Liver (tissue), 9 donors: ENCODE results near the gene ATP5PD. TPM values are rescaled to one million over a fixed set of nuclear protein-coding genes. Genes with fewer than 3 reads are reported as not detected.
A peak's percentile ranks its signal among the peaks of the same experiment; 100 is the strongest.

ENCODE experiments used
- DNase-seq: peaks from one replicate; pipeline ENCODE4 v3.0.0-alpha.2; 2017; ENCODE audit warnings: low spot score
- H3K27ac ChIP-seq, 2 donors: one replicate each; pipeline ENCODE4 v1.7.0; 2013; ENCODE audit warnings: inconsistent platforms in 2 of 2, low read length in 2 of 2, control low read depth in 1 of 2, low read depth in 1 of 2, mild to moderate bottlenecking in 1 of 2
- H3K27me3 ChIP-seq, 4 donors: one replicate each; pipeline versions ENCODE4 v1.6.1 to v1.7.0; 2013; ENCODE audit warnings: low read length in 3 of 4, inconsistent platforms in 1 of 4, mild to moderate bottlenecking in 1 of 4, moderate library complexity in 1 of 4; ENCODE audit not compliant: control insufficient read depth in 4 of 4, insufficient read depth in 4 of 4
- H3K36me3 ChIP-seq, 4 donors: one replicate each; pipeline versions ENCODE4 v1.6.1 to v1.7.0; 2013; ENCODE audit warnings: low read length in 3 of 4, mild to moderate bottlenecking in 3 of 4, low read depth in 1 of 4, moderate library complexity in 1 of 4; ENCODE audit not compliant: control insufficient read depth in 4 of 4, insufficient read depth in 3 of 4
- H3K4me1 ChIP-seq, 4 donors: one replicate each; pipeline versions ENCODE4 v1.6.1 to v1.7.0; 2013; ENCODE audit warnings: low read length in 3 of 4, mild to moderate bottlenecking in 3 of 4, moderate library complexity in 1 of 4; ENCODE audit not compliant: control insufficient read depth in 4 of 4, insufficient read depth in 4 of 4
- H3K4me3 ChIP-seq, 3 donors: one replicate each; pipeline versions ENCODE4 v1.6.1 to v1.7.0; 2013; ENCODE audit warnings: low read length in 3 of 3, control low read depth in 1 of 3, low read depth in 1 of 3, mild to moderate bottlenecking in 1 of 3
- H3K9ac ChIP-seq, 2 donors: one replicate each; pipeline ENCODE4 v1.7.0; 2013; ENCODE audit warnings: low read length in 2 of 2, mild to moderate bottlenecking in 2 of 2, moderate library complexity in 2 of 2, control low read depth in 1 of 2, low read depth in 1 of 2
- H3K9me3 ChIP-seq, 4 donors: one replicate each; pipeline versions ENCODE4 v1.6.1 to v1.7.0; 2013; ENCODE audit warnings: low read length in 3 of 4; ENCODE audit not compliant: control insufficient read depth in 4 of 4
- EGR1 ChIP-seq, 2 donors: IDR thresholded peaks; 2 replicates each; pipeline ENCODE4 v1.6.1; 2016 to 2018; ENCODE audit warnings: antibody characterized with exemption in 2 of 2, low read depth in 2 of 2
- FOXA1 ChIP-seq: IDR thresholded peaks from 2 replicates; pipeline ENCODE4 v1.6.1; 2016; ENCODE audit warnings: antibody characterized with exemption
- FOXA2 ChIP-seq: IDR thresholded peaks from 2 replicates; pipeline ENCODE4 v1.6.1; 2016; ENCODE audit warnings: antibody characterized with exemption
- GABPA ChIP-seq, 2 donors: IDR thresholded peaks in 1 of 2; conservative IDR thresholded peaks in 1 of 2; 2 replicates each; pipeline ENCODE4 v1.6.1; 2016; ENCODE audit warnings: antibody characterized with exemption in 2 of 2, mild to moderate bottlenecking in 1 of 2, moderate library complexity in 1 of 2
- HNF4A ChIP-seq, 2 donors: conservative IDR thresholded peaks; 2 replicates each; pipeline ENCODE4 v1.6.1; 2016; ENCODE audit warnings: antibody characterized with exemption in 2 of 2, mild to moderate bottlenecking in 2 of 2
- JUND ChIP-seq, 2 donors: IDR thresholded peaks; 2 replicates each; pipeline ENCODE4 v1.6.1; 2016; ENCODE audit warnings: antibody characterized with exemption in 2 of 2
- RAD21 ChIP-seq, 2 donors: IDR thresholded peaks; 2 replicates each; pipeline ENCODE4 v1.6.1; 2016; ENCODE audit warnings: antibody characterized with exemption in 2 of 2, mild to moderate bottlenecking in 2 of 2
- RXRA ChIP-seq, 2 donors: IDR thresholded peaks; 2 replicates each; pipeline ENCODE4 v1.6.1; 2017 to 2018; ENCODE audit warnings: antibody characterized with exemption in 2 of 2, mild to moderate bottlenecking in 1 of 2
- SP1 ChIP-seq: IDR thresholded peaks from 2 replicates; pipeline ENCODE4 v1.6.1; 2018; ENCODE audit warnings: antibody characterized with exemption, mild to moderate bottlenecking
- TAF1 ChIP-seq: conservative IDR thresholded peaks from 2 replicates; pipeline ENCODE4 v1.6.1; 2016; ENCODE audit warnings: antibody characterized with exemption, mild to moderate bottlenecking
- WGBS: extraction: QIAGEN DNeasy Blood & Tissue Kit; methylation state at CpG from one replicate; pipeline ENCODE4 v1.1.7; 2013; 5-methylcytosine and 5-hydroxymethylcytosine counted together
- polyA plus RNA-seq, 2 donors: library from polyadenylated mRNA; stranded (reverse) in 1 of 2; unstranded in 1 of 2; fragments of 200-250 nt in 1 of 2; fragments of >200 nt in 1 of 2; fragmentation: Nextera tagmentation in 1 of 2; extraction: Ambion mirVana in 1 of 2; gene quantifications; one replicate each; pipeline versions ENCODE4 v1.2.1 to v1.2.3, GENCODE V29; 2013 to 2015
- total RNA-seq, 2 donors: library from RNA; depleted of rRNA; stranded (reverse); fragments of >200 nt; gene quantifications; one replicate each; pipeline ENCODE4 v1.2.3, GENCODE V29; 2014
- TF ChIP-seq, protein P1 (sequence below): fragments of 150-350 bp; IDR thresholded peaks from 2 replicates; pipeline ENCODE4 v1.5.1; 2017; ENCODE audit warnings: improper control_type of control experiment, low read depth, low read length; ENCODE audit not compliant: missing input control
- TF ChIP-seq, protein P2 (sequence below): IDR thresholded peaks from 2 replicates; pipeline ENCODE4 v1.6.1; 2016; ENCODE audit warnings: antibody characterized with exemption
- TF ChIP-seq, protein P3 (sequence below): IDR thresholded peaks from 2 replicates; pipeline ENCODE4 v1.6.1; 2016; ENCODE audit warnings: antibody characterized with exemption, mild to moderate bottlenecking
- donor health status: healthy.
- donor health status: healthy.
- donor health status: healthy.
- donor health status: healthy.
- donor health status: healthy.

The ATP5PD gene
- total and polyA plus RNA-seq, 4 donors, result 102 to 378 (median 184) TPM

DNA sequence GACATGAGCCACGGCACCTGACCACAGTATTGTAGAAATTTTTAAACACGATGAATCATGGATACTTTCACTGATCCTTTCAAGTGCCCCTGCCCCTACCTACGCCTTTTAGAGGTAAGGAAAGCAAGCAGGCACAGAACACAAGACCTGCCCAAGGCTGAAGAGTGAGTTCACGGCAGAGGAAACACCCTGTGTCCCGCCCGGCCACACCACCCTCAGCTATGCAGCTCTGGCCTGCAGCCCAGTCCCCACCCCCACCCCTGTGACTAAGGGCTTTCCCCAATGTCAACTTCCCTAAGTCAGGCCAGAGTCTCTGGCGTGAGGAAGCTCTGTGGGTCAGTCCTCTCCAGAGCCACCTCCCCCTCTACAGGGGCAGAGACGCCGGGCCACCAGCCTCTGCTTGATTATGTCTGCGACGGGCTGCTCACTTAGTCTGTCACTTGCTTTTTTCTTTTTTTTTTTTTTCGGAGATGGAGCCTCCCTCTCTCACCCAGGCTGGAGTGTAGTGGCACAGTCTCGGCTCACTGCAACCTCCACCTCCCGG is 49.4 kb upstream of the ATP5PD start:
- peak overlapping the region in 1 of 2 donors; percentile 28 for H3K27ac ChIP-seq
- no peak overlapping the region for H3K4me3 ChIP-seq
- peaks cover 8 to 19% (median 11%) of the 10 kb centered on the region in 4 donors for H3K4me1 ChIP-seq
- no peaks in the 10 kb centered on the region for H3K9me3 ChIP-seq
- peak; percentile 95 for DNase-seq
- peak; percentile 8 for TF ChIP-seq SP1
- peak in 1 of 2 donors; percentile 8 for TF ChIP-seq RAD21 (IDR thresholded peaks at IDR 0.05)
- TF ChIP-seq RXRA (IDR thresholded peaks at IDR 0.05), result peak in 1 of 2 donors; percentile 14
- no peak for TF ChIP-seq GABPA (IDR thresholded peaks at IDR 0.05 in 1 of 2, conservative IDR thresholded peaks at IDR 0.05 in 1 of 2)
- peaks cover 0 to 3% (median 0%) of the 10 kb centered on the region in 4 donors for H3K36me3 ChIP-seq
- no peaks in the 10 kb centered on the region for H3K27me3 ChIP-seq
- H3K9ac ChIP-seq, result no peak overlapping the region
- WGBS, result 54% methylated on average over 14 of the region's 14 CpGs

DNA sequence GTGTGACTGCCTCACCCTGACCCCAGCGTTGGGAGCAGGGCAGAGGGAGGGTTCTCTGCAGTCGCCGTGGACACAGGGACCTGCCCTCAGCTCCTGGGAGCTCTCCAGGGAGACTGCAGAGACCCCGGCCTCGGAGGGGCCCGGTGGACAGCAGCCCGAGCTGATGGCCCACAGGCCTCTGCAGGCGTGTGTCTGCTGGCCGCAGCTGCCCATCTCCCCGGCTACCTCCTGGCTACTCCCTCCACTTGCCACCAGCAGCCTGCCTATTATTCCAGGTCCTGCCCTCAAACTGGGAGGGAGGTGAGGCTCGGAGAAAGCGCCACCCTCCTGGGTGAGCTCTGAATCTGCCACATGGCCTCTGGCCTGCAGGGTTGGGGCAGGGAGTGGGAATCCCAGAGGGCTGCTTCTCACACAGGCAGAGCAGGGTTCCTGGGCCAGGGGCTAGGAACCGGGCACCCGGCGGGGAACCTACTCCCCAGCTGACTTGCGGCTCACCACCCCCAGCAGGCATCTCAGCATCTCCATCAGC is 48.2 kb upstream of the ATP5PD start:
- H3K9ac ChIP-seq, result no peak overlapping the region
- TF ChIP-seq EGR1 (IDR thresholded peaks at IDR 0.05; ENCODE audit: low read depth in 2 of 2) (no peak), GABPA (IDR thresholded peaks at IDR 0.05 in 1 of 2, conservative IDR thresholded peaks at IDR 0.05 in 1 of 2) (no peak), JUND (IDR thresholded peaks at IDR 0.05) (no peak), FOXA2 (no peak), TAF1 (no peak), HNF4A (conservative IDR thresholded peaks at IDR 0.05) (no peak), RAD21 (IDR thresholded peaks at IDR 0.05) (no peak), FOXA1 (no peak)
- TF ChIP-seq, protein P1, sequence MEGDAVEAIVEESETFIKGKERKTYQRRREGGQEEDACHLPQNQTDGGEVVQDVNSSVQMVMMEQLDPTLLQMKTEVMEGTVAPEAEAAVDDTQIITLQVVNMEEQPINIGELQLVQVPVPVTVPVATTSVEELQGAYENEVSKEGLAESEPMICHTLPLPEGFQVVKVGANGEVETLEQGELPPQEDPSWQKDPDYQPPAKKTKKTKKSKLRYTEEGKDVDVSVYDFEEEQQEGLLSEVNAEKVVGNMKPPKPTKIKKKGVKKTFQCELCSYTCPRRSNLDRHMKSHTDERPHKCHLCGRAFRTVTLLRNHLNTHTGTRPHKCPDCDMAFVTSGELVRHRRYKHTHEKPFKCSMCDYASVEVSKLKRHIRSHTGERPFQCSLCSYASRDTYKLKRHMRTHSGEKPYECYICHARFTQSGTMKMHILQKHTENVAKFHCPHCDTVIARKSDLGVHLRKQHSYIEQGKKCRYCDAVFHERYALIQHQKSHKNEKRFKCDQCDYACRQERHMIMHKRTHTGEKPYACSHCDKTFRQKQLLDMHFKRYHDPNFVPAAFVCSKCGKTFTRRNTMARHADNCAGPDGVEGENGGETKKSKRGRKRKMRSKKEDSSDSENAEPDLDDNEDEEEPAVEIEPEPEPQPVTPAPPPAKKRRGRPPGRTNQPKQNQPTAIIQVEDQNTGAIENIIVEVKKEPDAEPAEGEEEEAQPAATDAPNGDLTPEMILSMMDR, result no peak
- TF ChIP-seq, protein P2, sequence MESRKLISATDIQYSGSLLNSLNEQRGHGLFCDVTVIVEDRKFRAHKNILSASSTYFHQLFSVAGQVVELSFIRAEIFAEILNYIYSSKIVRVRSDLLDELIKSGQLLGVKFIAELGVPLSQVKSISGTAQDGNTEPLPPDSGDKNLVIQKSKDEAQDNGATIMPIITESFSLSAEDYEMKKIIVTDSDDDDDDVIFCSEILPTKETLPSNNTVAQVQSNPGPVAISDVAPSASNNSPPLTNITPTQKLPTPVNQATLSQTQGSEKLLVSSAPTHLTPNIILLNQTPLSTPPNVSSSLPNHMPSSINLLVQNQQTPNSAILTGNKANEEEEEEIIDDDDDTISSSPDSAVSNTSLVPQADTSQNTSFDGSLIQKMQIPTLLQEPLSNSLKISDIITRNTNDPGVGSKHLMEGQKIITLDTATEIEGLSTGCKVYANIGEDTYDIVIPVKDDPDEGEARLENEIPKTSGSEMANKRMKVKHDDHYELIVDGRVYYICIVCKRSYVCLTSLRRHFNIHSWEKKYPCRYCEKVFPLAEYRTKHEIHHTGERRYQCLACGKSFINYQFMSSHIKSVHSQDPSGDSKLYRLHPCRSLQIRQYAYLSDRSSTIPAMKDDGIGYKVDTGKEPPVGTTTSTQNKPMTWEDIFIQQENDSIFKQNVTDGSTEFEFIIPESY, result no peak
- TF ChIP-seq, protein P3, sequence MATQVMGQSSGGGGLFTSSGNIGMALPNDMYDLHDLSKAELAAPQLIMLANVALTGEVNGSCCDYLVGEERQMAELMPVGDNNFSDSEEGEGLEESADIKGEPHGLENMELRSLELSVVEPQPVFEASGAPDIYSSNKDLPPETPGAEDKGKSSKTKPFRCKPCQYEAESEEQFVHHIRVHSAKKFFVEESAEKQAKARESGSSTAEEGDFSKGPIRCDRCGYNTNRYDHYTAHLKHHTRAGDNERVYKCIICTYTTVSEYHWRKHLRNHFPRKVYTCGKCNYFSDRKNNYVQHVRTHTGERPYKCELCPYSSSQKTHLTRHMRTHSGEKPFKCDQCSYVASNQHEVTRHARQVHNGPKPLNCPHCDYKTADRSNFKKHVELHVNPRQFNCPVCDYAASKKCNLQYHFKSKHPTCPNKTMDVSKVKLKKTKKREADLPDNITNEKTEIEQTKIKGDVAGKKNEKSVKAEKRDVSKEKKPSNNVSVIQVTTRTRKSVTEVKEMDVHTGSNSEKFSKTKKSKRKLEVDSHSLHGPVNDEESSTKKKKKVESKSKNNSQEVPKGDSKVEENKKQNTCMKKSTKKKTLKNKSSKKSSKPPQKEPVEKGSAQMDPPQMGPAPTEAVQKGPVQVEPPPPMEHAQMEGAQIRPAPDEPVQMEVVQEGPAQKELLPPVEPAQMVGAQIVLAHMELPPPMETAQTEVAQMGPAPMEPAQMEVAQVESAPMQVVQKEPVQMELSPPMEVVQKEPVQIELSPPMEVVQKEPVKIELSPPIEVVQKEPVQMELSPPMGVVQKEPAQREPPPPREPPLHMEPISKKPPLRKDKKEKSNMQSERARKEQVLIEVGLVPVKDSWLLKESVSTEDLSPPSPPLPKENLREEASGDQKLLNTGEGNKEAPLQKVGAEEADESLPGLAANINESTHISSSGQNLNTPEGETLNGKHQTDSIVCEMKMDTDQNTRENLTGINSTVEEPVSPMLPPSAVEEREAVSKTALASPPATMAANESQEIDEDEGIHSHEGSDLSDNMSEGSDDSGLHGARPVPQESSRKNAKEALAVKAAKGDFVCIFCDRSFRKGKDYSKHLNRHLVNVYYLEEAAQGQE, result no peak
- no peaks in the 10 kb centered on the region for H3K9me3 ChIP-seq
- no peaks in the 10 kb centered on the region for H3K27me3 ChIP-seq
- H3K27ac ChIP-seq, result no peak overlapping the region
- 83% methylated on average over 16 of the region's 16 CpGs for WGBS
- no peaks in the 10 kb centered on the region for H3K36me3 ChIP-seq
- DNase-seq, result no peak
- H3K4me1 ChIP-seq, result peaks cover 14 to 26% (median 16%) of the 10 kb centered on the region in 4 donors
- H3K4me3 ChIP-seq, result no peak overlapping the region
